ENCODE results near the gene CCDC178. TPM values are rescaled to one million over a fixed set of nuclear protein-coding genes. Genes with fewer than 3 reads are reported as not detected.
"Not testable (repeated sequence)": the region's sequence is repeated elsewhere in the genome, so short reads cannot be mapped to it uniquely, and the experiment has no call there.

Gene CCDC178
- total RNA-seq, 1 donor from 2014 or later: 2.8 TPM

GRCh38 chr18:33355263-33355662 lies 85.3 kb downstream of the CCDC178 start:
- TF ChIP-seq, protein P1, sequence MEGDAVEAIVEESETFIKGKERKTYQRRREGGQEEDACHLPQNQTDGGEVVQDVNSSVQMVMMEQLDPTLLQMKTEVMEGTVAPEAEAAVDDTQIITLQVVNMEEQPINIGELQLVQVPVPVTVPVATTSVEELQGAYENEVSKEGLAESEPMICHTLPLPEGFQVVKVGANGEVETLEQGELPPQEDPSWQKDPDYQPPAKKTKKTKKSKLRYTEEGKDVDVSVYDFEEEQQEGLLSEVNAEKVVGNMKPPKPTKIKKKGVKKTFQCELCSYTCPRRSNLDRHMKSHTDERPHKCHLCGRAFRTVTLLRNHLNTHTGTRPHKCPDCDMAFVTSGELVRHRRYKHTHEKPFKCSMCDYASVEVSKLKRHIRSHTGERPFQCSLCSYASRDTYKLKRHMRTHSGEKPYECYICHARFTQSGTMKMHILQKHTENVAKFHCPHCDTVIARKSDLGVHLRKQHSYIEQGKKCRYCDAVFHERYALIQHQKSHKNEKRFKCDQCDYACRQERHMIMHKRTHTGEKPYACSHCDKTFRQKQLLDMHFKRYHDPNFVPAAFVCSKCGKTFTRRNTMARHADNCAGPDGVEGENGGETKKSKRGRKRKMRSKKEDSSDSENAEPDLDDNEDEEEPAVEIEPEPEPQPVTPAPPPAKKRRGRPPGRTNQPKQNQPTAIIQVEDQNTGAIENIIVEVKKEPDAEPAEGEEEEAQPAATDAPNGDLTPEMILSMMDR (conservative IDR thresholded peaks at IDR 0.05): no peak
- no peak overlapping the region for H3K4me3 Mint-ChIP-seq
- no peaks in the 10 kb centered on the region for H3K36me3 Mint-ChIP-seq
- DNase-seq (ENCODE audit: extremely low spot score, unreplicated experiment): no peak
- no peaks in the 10 kb centered on the region for H3K9me3 Mint-ChIP-seq
- peaks cover 5% of the 10 kb centered on the region for H3K4me1 Mint-ChIP-seq (ENCODE audit: unreplicated experiment)
- H3K27ac Mint-ChIP-seq: no peak overlapping the region
- no peaks in the 10 kb centered on the region for H3K27me3 Mint-ChIP-seq

DNA sequence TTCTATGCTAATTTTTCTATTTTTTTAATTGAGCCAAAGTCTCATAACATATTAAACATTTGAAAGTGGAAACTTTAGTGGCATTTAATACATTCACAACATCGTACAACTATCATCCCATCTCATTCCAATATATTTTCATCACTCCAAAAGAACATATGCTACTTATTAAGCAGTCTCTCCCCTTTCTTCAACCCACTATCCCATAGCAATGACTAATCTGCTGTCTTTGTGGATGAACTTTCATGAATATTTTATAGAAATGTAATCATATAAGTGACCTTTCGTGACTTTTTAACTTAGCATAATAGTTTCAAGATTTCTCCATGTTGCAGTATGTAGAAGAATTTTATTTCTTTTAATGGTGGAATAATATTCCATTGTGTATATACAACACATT lies 90.3 kb downstream of the CCDC178 start:
- TF ChIP-seq, protein P1 (conservative IDR thresholded peaks at IDR 0.05): no peak
- H3K27me3 Mint-ChIP-seq: no peaks in the 10 kb centered on the region
- no peak overlapping the region for H3K27ac Mint-ChIP-seq
- no peaks in the 10 kb centered on the region for H3K9me3 Mint-ChIP-seq
- H3K4me1 Mint-ChIP-seq (ENCODE audit: unreplicated experiment): peaks cover 2% of the 10 kb centered on the region
- H3K4me3 Mint-ChIP-seq: no peak overlapping the region
- H3K36me3 Mint-ChIP-seq: no peaks in the 10 kb centered on the region
- no peak for DNase-seq (ENCODE audit: extremely low spot score, unreplicated experiment)

- DNase-seq (ENCODE audit: extremely low spot score, unreplicated experiment); H3K9me3 Mint-ChIP-seq; H3K36me3 Mint-ChIP-seq; H3K4me3 Mint-ChIP-seq; H3K27ac Mint-ChIP-seq; H3K27me3 Mint-ChIP-seq; H3K4me1 Mint-ChIP-seq (ENCODE audit: unreplicated experiment): not testable (repeated sequence)
Measured at GRCh38 chr18:33339733-33340132, 100.8 kb downstream of the CCDC178 start.

DNA sequence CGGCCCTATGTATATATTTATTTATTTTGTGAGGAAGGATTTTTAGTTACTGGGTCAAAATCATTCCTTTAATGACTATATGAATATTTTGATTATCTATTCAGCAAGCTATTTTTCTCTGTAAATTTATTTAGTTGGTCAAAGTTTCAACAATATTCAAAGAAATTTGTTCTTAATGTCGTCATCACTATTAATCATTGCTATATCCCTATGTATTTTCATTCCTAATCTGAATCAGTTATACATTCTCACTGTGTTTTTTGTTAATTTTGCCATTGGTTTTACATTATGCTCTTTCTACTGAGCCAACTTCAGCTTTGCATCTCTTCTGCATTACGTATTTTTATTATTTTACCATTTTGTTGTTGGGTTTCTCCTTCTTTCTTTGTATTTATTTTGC lies 105.7 kb downstream of the CCDC178 start:
- Mint-ChIP-seq H3K4me3 (no peak overlapping the region), H3K9me3 (peaks cover 3% of the 10 kb centered on the region), H3K27ac (no peak overlapping the region), H3K27me3 (no peaks in the 10 kb centered on the region), H3K36me3 (no peaks in the 10 kb centered on the region), H3K4me1 (ENCODE audit: unreplicated experiment) (no peaks in the 10 kb centered on the region)
- TF ChIP-seq, protein P1 (conservative IDR thresholded peaks at IDR 0.05): no peak
- DNase-seq (ENCODE audit: extremely low spot score, unreplicated experiment): no peak

DNA sequence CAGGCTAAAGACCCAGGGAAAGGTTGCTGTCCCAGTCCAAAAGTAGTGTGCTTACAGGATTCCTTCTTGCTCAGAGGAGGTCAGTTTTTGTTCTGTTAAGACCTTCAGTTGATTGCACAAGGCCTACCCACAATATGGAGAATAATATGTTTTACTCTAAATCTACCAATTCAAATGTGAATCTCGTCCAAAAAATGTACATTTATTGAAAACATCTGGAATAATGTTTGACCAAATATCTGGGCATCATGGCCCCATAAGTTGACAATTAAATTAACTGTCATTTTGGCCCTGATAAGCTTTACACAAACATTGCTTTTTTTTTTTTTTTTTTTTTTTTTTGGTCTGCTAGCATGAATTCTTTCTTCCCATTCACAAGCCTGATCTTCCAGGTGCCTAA lies 109.8 kb downstream of the CCDC178 start:
- TF ChIP-seq, protein P1 (conservative IDR thresholded peaks at IDR 0.05): no peak
- no peak for DNase-seq (ENCODE audit: extremely low spot score, unreplicated experiment)
- Mint-ChIP-seq H3K4me3 (no peak overlapping the region), H3K4me1 (ENCODE audit: unreplicated experiment) (no peaks in the 10 kb centered on the region), H3K27ac (no peak overlapping the region), H3K27me3 (no peaks in the 10 kb centered on the region), H3K36me3 (no peaks in the 10 kb centered on the region), H3K9me3 (no peaks in the 10 kb centered on the region)

- TF ChIP-seq, protein P1 (conservative IDR thresholded peaks at IDR 0.05): no peak
- no peaks in the 10 kb centered on the region for H3K9me3 Mint-ChIP-seq
Measured at GRCh38 chr18:33326975-33327374, 113.5 kb downstream of the CCDC178 start.

More at GRCh38 chr18:33326975-33327374, 113.5 kb downstream of the CCDC178 start:
- H3K36me3 Mint-ChIP-seq: no peaks in the 10 kb centered on the region
- no peaks in the 10 kb centered on the region for H3K4me1 Mint-ChIP-seq (ENCODE audit: unreplicated experiment)
- no peak overlapping the region for H3K27ac Mint-ChIP-seq
- H3K27me3 Mint-ChIP-seq: no peaks in the 10 kb centered on the region
- DNase-seq (ENCODE audit: extremely low spot score, unreplicated experiment): no peak
- no peak overlapping the region for H3K4me3 Mint-ChIP-seq
